ENCODE data around the gene PDZRN4.
"Not testable (repeated sequence)": the region's sequence is repeated elsewhere in the genome, so short reads cannot be mapped to it uniquely, and the experiment has no call there.

PDZRN4 gene

DNA sequence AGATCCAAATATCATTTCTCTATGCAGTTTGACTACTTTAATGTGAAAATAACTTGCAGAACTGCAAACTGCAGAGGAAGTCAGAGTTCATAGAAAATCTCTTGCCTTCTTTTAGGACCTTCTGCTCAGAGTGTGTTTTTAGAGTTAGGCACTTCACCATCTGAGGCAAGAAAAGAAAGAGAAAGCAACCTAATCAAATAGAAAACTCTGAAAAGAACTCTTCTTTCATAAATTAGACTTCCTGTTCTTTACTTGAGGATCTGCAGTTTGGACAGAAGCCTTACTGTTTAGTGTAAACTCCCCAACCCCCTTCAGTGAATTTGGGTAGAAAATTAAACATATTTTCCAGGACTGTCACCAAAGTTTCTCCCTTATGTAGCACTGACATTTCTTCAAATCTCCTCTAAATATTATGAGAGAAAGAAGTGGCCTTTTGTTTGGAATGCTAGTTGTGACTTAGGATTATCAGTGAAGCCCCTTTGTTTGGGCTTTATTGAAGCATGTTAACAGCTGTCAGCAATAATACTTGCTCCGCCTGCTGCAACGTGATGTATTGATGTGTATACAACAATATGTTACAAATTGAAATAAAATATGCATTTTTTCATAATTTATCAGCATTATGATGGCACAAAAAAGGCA lies 99.5 kb downstream of the PDZRN4 start:
- no peaks in the 10 kb centered on the region for H3K27me3 Mint-ChIP-seq
- H3K27ac Mint-ChIP-seq = no peak overlapping the region
- no peaks in the 10 kb centered on the region for H3K4me1 Mint-ChIP-seq (ENCODE audit: low read depth)
- H3K36me3 Mint-ChIP-seq = no peaks in the 10 kb centered on the region
- H3K4me3 Mint-ChIP-seq = no peak overlapping the region
- no peaks in the 10 kb centered on the region for H3K9me3 Mint-ChIP-seq (ENCODE audit: low read depth)

DNA sequence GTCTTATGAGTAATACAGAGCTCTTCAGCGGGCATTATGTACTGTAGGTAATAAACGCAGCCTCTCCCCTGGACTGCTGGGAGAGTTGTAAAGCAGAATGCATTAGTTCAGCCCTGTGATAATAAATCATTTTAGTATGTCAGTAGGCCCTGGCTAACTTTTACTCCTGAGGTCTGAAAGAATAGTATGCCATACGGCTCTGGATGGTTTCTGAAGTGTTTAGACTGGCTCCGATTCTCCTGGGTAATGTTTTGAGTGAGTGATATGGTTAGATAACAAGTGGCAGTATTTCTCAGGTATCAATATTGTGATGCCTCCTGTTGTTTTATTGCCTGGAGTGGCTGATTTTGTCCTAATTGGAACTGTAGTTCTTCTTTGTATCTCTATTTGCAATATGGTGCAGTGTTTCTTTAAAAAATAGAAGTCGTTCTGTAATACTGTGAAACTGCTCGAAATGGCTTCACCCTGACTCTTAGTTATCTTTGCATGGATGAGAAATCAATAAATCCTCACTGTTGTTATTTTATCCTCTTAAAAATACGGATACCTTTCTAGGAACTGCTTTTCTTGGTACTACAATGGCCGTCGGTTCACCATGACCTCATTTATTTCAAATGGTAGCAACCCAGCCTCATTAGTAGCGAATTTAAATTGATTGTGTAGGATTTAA lies 100.2 kb downstream of the PDZRN4 start:
- Mint-ChIP-seq H3K27me3 (no peaks in the 10 kb centered on the region), H3K4me1 (ENCODE audit: low read depth) (no peaks in the 10 kb centered on the region), H3K36me3 (no peaks in the 10 kb centered on the region), H3K27ac (no peak overlapping the region), H3K9me3 (ENCODE audit: low read depth) (no peaks in the 10 kb centered on the region), H3K4me3 (no peak overlapping the region)

DNA sequence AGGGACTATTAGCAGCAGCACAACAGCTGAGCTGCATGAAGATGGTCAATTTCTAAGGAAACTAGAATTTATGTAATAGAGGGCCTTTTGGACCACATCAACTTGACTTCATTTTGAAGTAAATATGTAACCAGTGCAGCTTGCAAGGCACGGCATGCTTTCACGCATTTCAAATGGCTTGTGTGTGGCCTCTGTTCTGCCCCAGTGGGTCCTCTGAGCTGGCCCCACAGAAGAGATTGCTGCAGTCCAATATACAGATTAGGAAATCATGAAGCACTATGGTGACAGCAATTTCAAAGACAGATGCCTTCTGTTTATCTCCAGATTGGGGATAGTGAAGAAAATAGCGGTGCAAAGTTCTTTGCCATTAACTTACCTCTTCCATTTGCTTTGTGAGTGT lies 101.4 kb downstream of the PDZRN4 start:
- no peak overlapping the region for H3K27ac Mint-ChIP-seq
- H3K27me3 Mint-ChIP-seq = no peaks in the 10 kb centered on the region
- no peaks in the 10 kb centered on the region for H3K9me3 Mint-ChIP-seq (ENCODE audit: low read depth)
- H3K36me3 Mint-ChIP-seq = no peaks in the 10 kb centered on the region
- H3K4me3 Mint-ChIP-seq = no peak overlapping the region
- H3K4me1 Mint-ChIP-seq (ENCODE audit: low read depth) = no peaks in the 10 kb centered on the region

DNA sequence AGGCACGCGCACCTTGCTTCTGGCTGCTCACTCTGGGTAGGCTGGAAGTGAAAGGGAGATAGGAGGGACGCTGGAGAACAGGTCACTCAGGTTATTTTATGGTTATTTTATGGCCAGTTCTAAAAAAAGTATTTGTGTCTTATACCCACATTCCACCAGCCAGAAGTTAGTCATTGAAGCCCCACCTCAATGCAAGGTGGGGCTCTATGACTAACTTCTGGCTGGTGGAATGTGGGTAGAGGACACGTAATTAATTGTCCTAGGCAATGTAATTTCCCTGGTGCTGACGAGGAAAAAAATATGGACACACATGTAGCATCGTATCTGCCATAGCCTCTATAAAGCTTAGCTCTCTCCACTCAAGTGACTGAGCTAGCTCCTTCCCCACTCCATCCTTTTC lies 104.9 kb downstream of the PDZRN4 start:
- Mint-ChIP-seq H3K27me3 (peaks cover 3% of the 10 kb centered on the region), H3K27ac (no peak overlapping the region), H3K4me1 (ENCODE audit: low read depth) (no peaks in the 10 kb centered on the region), H3K9me3 (ENCODE audit: low read depth) (no peaks in the 10 kb centered on the region), H3K4me3 (no peak overlapping the region), H3K36me3 (no peaks in the 10 kb centered on the region)

DNA sequence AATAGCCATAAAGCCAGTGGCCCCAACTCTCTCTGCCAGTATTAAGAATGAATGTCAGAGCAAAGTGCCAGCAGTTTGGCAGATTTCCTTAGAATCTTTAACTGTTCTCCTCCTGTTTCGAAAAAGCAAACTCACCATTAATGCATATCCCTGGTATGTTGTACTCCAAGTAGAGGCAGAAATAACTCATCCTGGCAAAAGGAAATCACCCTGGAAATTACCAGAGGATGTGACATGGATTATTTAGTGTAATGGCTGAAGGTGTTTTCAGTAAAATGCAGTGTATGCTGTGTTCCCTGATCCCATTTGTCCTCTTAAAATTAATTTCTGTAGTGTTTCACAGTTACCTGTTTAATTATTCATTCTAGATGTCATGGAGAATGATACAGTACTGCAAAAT lies 105.3 kb downstream of the PDZRN4 start:
- no peaks in the 10 kb centered on the region for H3K36me3 Mint-ChIP-seq

DNA sequence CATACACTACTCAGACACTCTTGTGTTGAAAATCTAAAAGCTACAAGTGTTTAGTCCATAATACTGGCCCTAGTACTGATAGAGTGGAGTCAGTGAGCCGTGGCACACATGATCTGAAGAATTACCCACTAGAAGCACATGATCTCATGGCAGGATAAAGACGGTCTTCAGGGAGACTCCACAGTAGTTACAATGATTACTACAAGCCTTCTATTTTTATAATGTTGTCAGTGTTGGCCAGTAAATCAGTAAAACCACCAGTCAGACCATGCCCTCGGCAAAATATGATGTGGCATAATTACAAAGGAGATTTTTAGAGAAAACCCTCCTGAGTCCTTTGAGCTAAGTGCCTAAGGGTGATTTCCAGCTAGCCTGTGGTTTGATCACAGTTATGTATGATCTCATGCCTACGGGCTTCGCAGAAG lies 114.9 kb downstream of the PDZRN4 start:
- H3K9me3 Mint-ChIP-seq (ENCODE audit: low read depth) = no peaks in the 10 kb centered on the region
- H3K36me3 Mint-ChIP-seq = no peaks in the 10 kb centered on the region
- no peaks in the 10 kb centered on the region for H3K4me1 Mint-ChIP-seq (ENCODE audit: low read depth)
- H3K4me3 Mint-ChIP-seq = no peak overlapping the region
- H3K27me3 Mint-ChIP-seq = peaks cover 3% of the 10 kb centered on the region
- no peak overlapping the region for H3K27ac Mint-ChIP-seq

More for the DNA sequence above, 105.3 kb downstream of the PDZRN4 start:
- Mint-ChIP-seq H3K27ac (no peak overlapping the region), H3K9me3 (ENCODE audit: low read depth) (no peaks in the 10 kb centered on the region), H3K4me3 (no peak overlapping the region), H3K27me3 (peaks cover 3% of the 10 kb centered on the region), H3K4me1 (ENCODE audit: low read depth) (no peaks in the 10 kb centered on the region)

DNA sequence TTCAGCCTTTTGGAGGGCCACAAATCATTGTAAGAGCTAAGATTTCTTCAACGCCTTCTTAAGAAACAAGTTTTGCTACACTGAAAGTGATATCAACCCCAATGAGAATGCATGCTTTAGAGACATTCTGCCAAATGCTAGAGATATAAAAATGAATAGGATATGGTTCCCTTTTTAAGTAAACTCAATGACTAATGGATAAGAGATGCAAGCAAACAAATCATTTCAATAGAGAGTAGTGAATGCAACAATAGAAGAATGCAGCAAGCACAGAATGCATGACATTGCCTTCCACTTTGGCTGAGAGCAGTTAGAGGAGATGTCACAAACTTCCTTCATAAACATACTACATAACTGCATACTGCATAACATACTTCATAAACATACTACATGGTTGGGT lies 116.4 kb downstream of the PDZRN4 start:
- Mint-ChIP-seq H3K27me3 (peaks cover 3% of the 10 kb centered on the region), H3K4me1 (ENCODE audit: low read depth) (no peaks in the 10 kb centered on the region), H3K36me3 (no peaks in the 10 kb centered on the region), H3K9me3 (ENCODE audit: low read depth) (no peaks in the 10 kb centered on the region), H3K27ac (no peak overlapping the region), H3K4me3 (no peak overlapping the region)

DNA sequence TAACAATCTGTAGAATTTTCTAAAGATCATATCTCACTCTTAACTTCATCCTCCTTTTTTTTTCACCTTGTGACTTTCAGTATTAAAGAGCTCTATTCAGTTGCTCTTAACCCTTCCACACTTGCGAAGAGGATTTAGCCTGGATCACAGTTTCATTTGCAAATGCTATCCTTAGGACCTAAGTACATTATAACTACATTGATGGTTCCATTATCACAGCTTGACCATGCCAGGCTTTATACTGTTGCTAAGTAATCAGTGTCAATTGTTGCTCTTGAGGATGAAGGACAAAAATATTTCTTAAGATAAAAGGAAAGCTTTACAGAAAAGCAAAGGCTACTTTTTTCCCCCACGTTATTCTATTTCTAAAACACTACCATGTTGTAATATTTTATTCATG lies 122.2 kb downstream of the PDZRN4 start:
- Mint-ChIP-seq H3K27me3 (peaks cover 2% of the 10 kb centered on the region), H3K27ac (no peak overlapping the region), H3K4me1 (ENCODE audit: low read depth) (no peaks in the 10 kb centered on the region), H3K9me3 (ENCODE audit: low read depth) (no peaks in the 10 kb centered on the region), H3K4me3 (no peak overlapping the region), H3K36me3 (no peaks in the 10 kb centered on the region)

DNA sequence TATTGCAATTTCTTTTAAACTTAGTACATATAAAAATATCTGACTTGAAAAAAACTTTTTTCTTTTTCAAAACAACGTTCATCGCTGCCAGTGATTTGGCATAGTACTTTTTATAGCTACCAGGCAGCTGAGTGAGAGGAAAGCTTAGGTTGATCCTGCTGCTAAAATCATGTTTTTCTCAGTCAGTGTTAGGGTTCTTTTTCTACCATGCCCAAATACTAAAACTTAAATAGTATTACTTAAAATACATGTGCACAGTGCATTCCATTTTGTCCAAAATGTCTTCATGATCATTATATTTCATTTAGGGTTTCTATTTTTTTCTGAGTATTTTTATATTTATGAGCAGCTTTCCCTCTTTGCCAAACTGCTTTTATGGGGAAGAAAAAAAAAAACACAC lies 123.8 kb downstream of the PDZRN4 start:
- Mint-ChIP-seq H3K4me1 (ENCODE audit: low read depth) (no peaks in the 10 kb centered on the region), H3K9me3 (ENCODE audit: low read depth) (no peaks in the 10 kb centered on the region), H3K27ac (no peak overlapping the region), H3K36me3 (no peaks in the 10 kb centered on the region), H3K27me3 (no peaks in the 10 kb centered on the region), H3K4me3 (no peak overlapping the region)

DNA sequence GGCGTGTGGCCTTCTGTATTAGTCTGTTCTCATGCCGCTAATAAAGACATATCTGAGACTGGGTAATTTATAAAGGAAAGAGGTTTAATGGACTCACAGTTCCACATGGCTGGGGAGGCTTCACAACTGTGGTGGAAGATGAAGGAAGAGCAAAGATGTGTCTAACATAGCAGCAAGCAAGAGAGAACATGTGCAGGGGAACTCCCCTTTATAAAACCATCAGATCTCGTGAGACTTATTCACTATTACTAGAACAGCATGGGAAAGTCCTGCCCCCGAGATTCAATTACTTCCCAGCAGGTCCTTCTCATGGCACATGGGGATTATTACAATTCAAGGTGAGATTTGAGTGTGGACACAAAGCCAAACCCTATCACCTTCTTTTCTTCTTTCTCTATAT lies 124.3 kb downstream of the PDZRN4 start:
- not testable (repeated sequence) for H3K36me3 Mint-ChIP-seq; H3K4me3 Mint-ChIP-seq; H3K9me3 Mint-ChIP-seq (ENCODE audit: low read depth); H3K27ac Mint-ChIP-seq; H3K27me3 Mint-ChIP-seq; H3K4me1 Mint-ChIP-seq (ENCODE audit: low read depth)

DNA sequence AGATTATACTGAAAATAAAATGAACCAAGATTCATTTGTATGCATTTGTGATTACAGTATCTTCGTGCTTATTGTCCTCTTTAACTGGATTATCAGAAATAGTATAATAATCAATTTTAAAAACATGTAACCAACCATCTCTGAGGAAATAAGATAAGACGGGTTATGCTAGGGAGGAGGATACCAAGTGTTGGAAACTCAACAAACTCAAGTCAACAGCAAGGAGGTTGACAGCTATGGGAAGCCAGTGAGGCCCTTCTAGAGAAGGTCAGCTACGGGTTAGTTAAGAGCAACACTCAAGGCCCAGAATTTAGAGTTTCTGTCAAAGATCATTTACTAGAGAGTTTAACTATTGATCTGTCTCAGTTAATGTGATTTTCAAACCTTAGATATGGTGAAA lies 137.2 kb downstream of the PDZRN4 start:
- H3K36me3 Mint-ChIP-seq = no peaks in the 10 kb centered on the region

DNA sequence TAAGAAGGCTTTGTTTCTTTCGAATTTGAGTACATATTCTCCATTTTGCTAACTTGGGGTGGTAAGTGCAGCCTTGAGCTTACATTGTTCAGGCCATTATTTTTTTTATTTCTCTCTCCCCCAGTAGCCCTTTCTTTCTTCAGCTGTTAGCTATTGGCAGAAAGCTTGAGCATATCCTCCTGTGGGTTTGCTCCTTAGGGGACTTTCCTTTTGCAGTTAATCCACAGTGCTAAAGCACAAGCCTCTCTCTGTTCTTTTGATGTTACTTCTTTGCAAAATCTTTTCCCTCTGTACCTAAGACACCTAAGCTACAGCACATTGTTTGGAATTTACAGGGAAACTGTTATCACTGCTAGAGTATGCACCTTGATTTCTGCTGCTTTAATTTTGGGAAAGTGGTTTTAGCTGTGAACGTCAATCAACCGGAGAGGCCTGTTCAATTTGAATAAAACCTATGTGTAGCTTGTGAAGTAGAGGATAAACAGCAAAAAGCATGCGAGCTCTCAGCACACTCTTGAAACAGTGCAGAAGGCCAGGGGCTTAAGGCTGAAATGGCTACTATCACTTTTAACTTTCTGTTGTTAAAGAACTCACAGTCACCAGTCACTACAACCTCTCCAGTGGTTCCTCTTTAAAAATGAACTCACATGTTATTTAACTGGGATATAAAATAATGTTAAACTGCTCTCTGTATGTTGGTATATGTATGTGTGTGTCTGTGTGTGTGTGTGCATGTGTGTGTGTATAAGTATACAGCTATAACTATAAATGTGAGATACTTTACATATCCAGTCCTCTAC lies 139.2 kb downstream of the PDZRN4 start:
- Mint-ChIP-seq H3K27me3 (peaks cover 1% of the 10 kb centered on the region), H3K9me3 (ENCODE audit: low read depth) (no peaks in the 10 kb centered on the region), H3K4me1 (ENCODE audit: low read depth) (no peaks in the 10 kb centered on the region), H3K4me3 (no peak overlapping the region), H3K27ac (no peak overlapping the region), H3K36me3 (no peaks in the 10 kb centered on the region)

More for the DNA sequence above, 137.2 kb downstream of the PDZRN4 start:
- Mint-ChIP-seq H3K4me1 (ENCODE audit: low read depth) (no peaks in the 10 kb centered on the region), H3K4me3 (no peak overlapping the region), H3K27ac (no peak overlapping the region), H3K27me3 (no peaks in the 10 kb centered on the region), H3K9me3 (ENCODE audit: low read depth) (no peaks in the 10 kb centered on the region)

DNA sequence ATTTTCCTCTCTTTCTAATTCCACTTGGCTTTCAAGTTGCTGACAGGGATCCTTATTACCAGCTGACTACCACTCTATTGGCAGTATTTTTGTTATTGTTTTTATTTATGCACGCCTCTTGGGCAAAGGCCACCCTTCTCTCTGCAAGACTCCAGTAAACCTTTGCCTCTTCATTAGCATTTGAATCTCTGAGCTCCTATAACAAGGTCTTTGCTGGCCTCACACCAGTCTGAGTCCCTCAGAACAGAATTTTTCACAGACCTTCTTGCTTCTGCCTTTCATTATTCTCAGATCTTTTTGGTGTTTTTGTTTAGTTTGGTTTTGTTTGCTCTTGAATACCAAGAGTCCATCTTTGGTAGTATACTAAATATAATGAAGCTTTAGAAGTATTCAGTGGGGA lies 145.9 kb downstream of the PDZRN4 start:
- Mint-ChIP-seq H3K4me3 (no peak overlapping the region), H3K4me1 (ENCODE audit: low read depth) (no peaks in the 10 kb centered on the region), H3K36me3 (no peaks in the 10 kb centered on the region), H3K27ac (no peak overlapping the region), H3K27me3 (peaks cover 5% of the 10 kb centered on the region), H3K9me3 (ENCODE audit: low read depth) (no peaks in the 10 kb centered on the region)

DNA sequence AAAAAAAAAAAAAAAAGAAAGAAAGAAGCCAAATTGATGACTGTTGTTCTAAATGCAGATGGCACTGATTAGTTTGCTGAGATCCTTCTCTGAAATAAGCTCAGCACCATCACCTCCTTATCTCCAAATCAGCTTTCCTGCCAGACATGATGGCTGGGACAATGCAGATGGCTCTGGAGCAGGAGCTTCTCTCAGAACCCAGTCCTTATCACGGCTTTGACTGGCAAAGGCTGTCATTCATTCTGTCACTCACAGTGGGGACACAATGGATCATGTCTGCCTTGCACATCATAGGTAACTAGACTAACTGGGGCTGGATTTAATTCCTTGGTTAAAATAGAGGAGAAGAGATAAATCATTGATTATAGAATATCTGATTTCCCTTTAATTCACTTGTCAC lies 146.3 kb downstream of the PDZRN4 start:
- Mint-ChIP-seq H3K36me3 (no peaks in the 10 kb centered on the region), H3K27ac (no peak overlapping the region), H3K4me1 (ENCODE audit: low read depth) (no peaks in the 10 kb centered on the region), H3K4me3 (no peak overlapping the region), H3K27me3 (peaks cover 5% of the 10 kb centered on the region), H3K9me3 (ENCODE audit: low read depth) (no peaks in the 10 kb centered on the region)

DNA sequence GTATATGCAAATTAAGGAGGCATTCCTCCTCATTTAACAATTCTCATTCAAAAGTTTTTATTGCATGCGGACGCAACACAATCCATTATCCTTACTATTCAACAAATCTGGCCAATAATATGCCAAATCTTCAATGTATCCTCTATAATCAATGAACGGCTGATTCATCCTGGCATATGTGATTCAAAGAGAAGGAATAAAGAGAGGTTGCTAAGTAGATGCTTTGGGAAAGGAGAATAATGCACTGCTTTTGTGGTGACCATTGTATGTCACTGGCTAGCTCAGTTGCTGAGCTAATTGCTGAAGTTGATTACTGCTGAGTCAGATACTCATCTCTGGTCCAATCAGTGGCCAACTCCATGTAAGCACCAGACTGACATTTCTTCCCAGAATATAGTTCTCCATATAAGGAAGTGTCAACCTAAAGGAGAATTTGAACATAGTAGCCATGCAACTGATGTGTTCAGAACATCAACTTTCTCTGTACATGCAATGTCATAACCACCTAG lies 148.0 kb downstream of the PDZRN4 start:
- Mint-ChIP-seq H3K27me3 (peaks cover 5% of the 10 kb centered on the region), H3K4me1 (ENCODE audit: low read depth) (no peaks in the 10 kb centered on the region), H3K4me3 (no peak overlapping the region), H3K27ac (no peak overlapping the region), H3K9me3 (ENCODE audit: low read depth) (peaks cover 7% of the 10 kb centered on the region), H3K36me3 (no peaks in the 10 kb centered on the region)
